IPS DF 6.9 (cell line): ENCODE measurements around the gene RABGAP1L.

Experiments used
- DNase-seq: peaks from one replicate; pipeline ENCODE4 v3.0.0-alpha.2; 2013; ENCODE audit warnings: low read depth, low spot score
- H3K27ac ChIP-seq: one replicate; pipeline ENCODE4 v1.5.1; 2013; ENCODE audit warnings: low read length, control low read depth
- H3K27me3 ChIP-seq: 2 replicates; pipeline ENCODE4 v1.6.1; 2013; ENCODE audit warnings: mild to moderate bottlenecking, low read length; ENCODE audit not compliant: control insufficient read depth, insufficient read depth
- H3K36me3 ChIP-seq: 2 replicates; pipeline ENCODE4 v1.6.1; 2013; ENCODE audit warnings: low read length; ENCODE audit not compliant: control insufficient read depth, insufficient read depth
- H3K4me1 ChIP-seq: 2 replicates; pipeline ENCODE4 v1.6.1; 2013; ENCODE audit warnings: low read length; ENCODE audit not compliant: control insufficient read depth, insufficient read depth
- H3K4me3 ChIP-seq: 2 replicates; pipeline ENCODE4 v1.5.1; 2013; ENCODE audit warnings: mild to moderate bottlenecking, low read length
- H3K9me3 ChIP-seq: 2 replicates; pipeline ENCODE4 v1.6.1; 2013; ENCODE audit warnings: low read length, inconsistent platforms; ENCODE audit not compliant: control insufficient read depth, insufficient read depth
- WGBS: extraction: QIAGEN DNeasy Blood & Tissue Kit; methylation state at CpG from one replicate; pipeline ENCODE4 v1.1.7; 2013; ENCODE audit warnings: mixed read lengths, missing lambda C conversion rate; ENCODE audit not compliant: insufficient read length, insufficient coverage; 5-methylcytosine and 5-hydroxymethylcytosine counted together

RABGAP1L gene

GRCh38 chr1:174958396-174958795 lies 799.1 kb downstream of the RABGAP1L start:
- Histone ChIP-seq H3K4me3 (no peak overlapping the region), H3K27me3 (no peaks in the 10 kb centered on the region), H3K4me1 (no peaks in the 10 kb centered on the region), H3K9me3 (no peaks in the 10 kb centered on the region), H3K27ac (no peak overlapping the region), H3K36me3 (peaks cover 5% of the 10 kb centered on the region; the same call in 1 of the 2 replicates)
- no peak for DNase-seq
- no CpG with 5 or more reads among the region's 1 CpG for WGBS

GRCh38 chr1:174960362-174960761 lies 801.0 kb downstream of the RABGAP1L start:
- no CpG with 5 or more reads among the region's 2 CpGs for WGBS
- Histone ChIP-seq H3K27me3 (no peaks in the 10 kb centered on the region), H3K9me3 (no peaks in the 10 kb centered on the region), H3K36me3 (peaks cover 5% of the 10 kb centered on the region; the same call in 1 of the 2 replicates), H3K4me1 (no peaks in the 10 kb centered on the region), H3K4me3 (no peak overlapping the region), H3K27ac (no peak overlapping the region)
- no peak for DNase-seq

GRCh38 chr1:174963529-174964125 lies 804.3 kb downstream of the RABGAP1L start:
- DNase-seq = no peak
- Histone ChIP-seq H3K4me1 (no peaks in the 10 kb centered on the region), H3K27ac (no peak overlapping the region), H3K9me3 (no peaks in the 10 kb centered on the region), H3K27me3 (no peaks in the 10 kb centered on the region), H3K36me3 (peaks cover 1% of the 10 kb centered on the region; the same call in 1 of the 2 replicates), H3K4me3 (no peak overlapping the region)
- WGBS = no CpG with 5 or more reads among the region's 2 CpGs

GRCh38 chr1:174964261-174964971 lies 805.1 kb downstream of the RABGAP1L start:
- H3K27me3 ChIP-seq = no peaks in the 10 kb centered on the region
- H3K4me1 ChIP-seq = no peaks in the 10 kb centered on the region
- H3K9me3 ChIP-seq = no peaks in the 10 kb centered on the region
- no CpG with 5 or more reads among the region's 6 CpGs for WGBS
- no peak overlapping the region for H3K4me3 ChIP-seq
- no peak for DNase-seq
- H3K27ac ChIP-seq = no peak overlapping the region
- peaks cover 4% of the 10 kb centered on the region; the same call in 1 of the 2 replicates for H3K36me3 ChIP-seq

GRCh38 chr1:174964972-174965361 lies 805.6 kb downstream of the RABGAP1L start:
- no peak overlapping the region for H3K4me3 ChIP-seq
- H3K4me1 ChIP-seq = no peaks in the 10 kb centered on the region
- no peak for DNase-seq
- no peaks in the 10 kb centered on the region for H3K27me3 ChIP-seq
- WGBS = 100% methylated on average over 1 of the region's 1 CpG
- H3K9me3 ChIP-seq = no peaks in the 10 kb centered on the region
- no peak overlapping the region for H3K27ac ChIP-seq
- peaks cover 4% of the 10 kb centered on the region; the same call in 1 of the 2 replicates for H3K36me3 ChIP-seq

- no CpG with 5 or more reads among the region's 3 CpGs for WGBS
- Histone ChIP-seq H3K4me1 (no peaks in the 10 kb centered on the region), H3K27ac (no peak overlapping the region), H3K27me3 (no peaks in the 10 kb centered on the region), H3K9me3 (no peaks in the 10 kb centered on the region), H3K4me3 (no peak overlapping the region), H3K36me3 (peaks cover 4% of the 10 kb centered on the region; the same call in 1 of the 2 replicates)
- DNase-seq = no peak
These were observed 806.2 kb downstream of the RABGAP1L start for GRCh38 chr1:174965362-174966007.

- no peak for DNase-seq
These were observed 806.8 kb downstream of the RABGAP1L start for GRCh38 chr1:174966008-174966572.

GRCh38 chr1:174967845-174968705 lies 808.8 kb downstream of the RABGAP1L start:
- no peak overlapping the region for H3K4me3 ChIP-seq
- 100% methylated on average over 1 of the region's 4 CpGs for WGBS
- no peaks in the 10 kb centered on the region for H3K27me3 ChIP-seq
- H3K36me3 ChIP-seq = peaks cover 6% of the 10 kb centered on the region; the same call in 1 of the 2 replicates
- H3K27ac ChIP-seq = no peak overlapping the region
- DNase-seq = no peak
- H3K4me1 ChIP-seq = no peaks in the 10 kb centered on the region
- no peaks in the 10 kb centered on the region for H3K9me3 ChIP-seq

More at GRCh38 chr1:174966008-174966572, 806.8 kb downstream of the RABGAP1L start:
- no CpG with 5 or more reads among the region's 1 CpG for WGBS
- Histone ChIP-seq H3K4me3 (no peak overlapping the region), H3K27me3 (no peaks in the 10 kb centered on the region), H3K9me3 (no peaks in the 10 kb centered on the region), H3K27ac (no peak overlapping the region), H3K36me3 (peaks cover 4% of the 10 kb centered on the region; the same call in 1 of the 2 replicates), H3K4me1 (no peaks in the 10 kb centered on the region)

GRCh38 chr1:174968750-174969244 lies 809.5 kb downstream of the RABGAP1L start:
- Histone ChIP-seq H3K4me3 (no peak overlapping the region), H3K9me3 (no peaks in the 10 kb centered on the region), H3K4me1 (no peaks in the 10 kb centered on the region), H3K27me3 (no peaks in the 10 kb centered on the region), H3K27ac (no peak overlapping the region), H3K36me3 (peaks cover 6% of the 10 kb centered on the region; the same call in 1 of the 2 replicates)
- WGBS = no CpG with 5 or more reads among the region's 5 CpGs
- no peak for DNase-seq
